Measurements from ENCODE around the gene ACAP2. TPM values are rescaled to one million over a fixed set of nuclear protein-coding genes. Genes with fewer than 3 reads are reported as not detected.
"Not testable (repeated sequence)": the region's sequence is repeated elsewhere in the genome, so short reads cannot be mapped to it uniquely, and the experiment has no call there.

The ACAP2 gene
- 13.2 TPM for total RNA-seq

- peak; percentile 93 for ATAC-seq
- DNase-seq (ENCODE audit: low spot score), result peak; percentile 100
Measured at GRCh38 chr3:195442573-195443390, at the start of gene ACAP2. Gene ACAP2 (minus strand): TSS chr3:195443020. CDS start chr3:195442847, 173 bp downstream.

GRCh38 chr3:195475614-195476013 lies 32.8 kb upstream of the ACAP2 start:
- no peak for ATAC-seq

GRCh38 chr3:195475116-195475515 lies 32.3 kb upstream of the ACAP2 start:
- ATAC-seq; DNase-seq (ENCODE audit: low spot score): not testable (repeated sequence)

More at GRCh38 chr3:195475614-195476013, 32.8 kb upstream of the ACAP2 start:
- no peak for DNase-seq (ENCODE audit: low spot score)

GRCh38 chr3:195468841-195469240 lies 26.0 kb upstream of the ACAP2 start:
- no peak for ATAC-seq

GRCh38 chr3:195468391-195468776 lies 25.6 kb upstream of the ACAP2 start:
- no peak for DNase-seq (ENCODE audit: low spot score)
- no peak for ATAC-seq

More at GRCh38 chr3:195468841-195469240, 26.0 kb upstream of the ACAP2 start:
- no peak for DNase-seq (ENCODE audit: low spot score)

GRCh38 chr3:195467641-195468390 lies 25.0 kb upstream of the ACAP2 start:
- ATAC-seq (no peak), DNase-seq (ENCODE audit: low spot score) (no peak)

- DNase-seq (ENCODE audit: low spot score) (no peak), ATAC-seq (no peak)
Measured at GRCh38 chr3:195466251-195466650, 23.4 kb upstream of the ACAP2 start.

GRCh38 chr3:195462922-195463321 lies 20.1 kb upstream of the ACAP2 start:
- ATAC-seq; DNase-seq (ENCODE audit: low spot score): not testable (repeated sequence)

- no peak for ATAC-seq
- DNase-seq (ENCODE audit: low spot score), result no peak
Measured at GRCh38 chr3:195462308-195462610, 19.4 kb upstream of the ACAP2 start.

- ATAC-seq, result no peak
- DNase-seq (ENCODE audit: low spot score), result no peak
Measured at GRCh38 chr3:195461594-195462307, 18.9 kb upstream of the ACAP2 start.

- DNase-seq (ENCODE audit: low spot score), result no peak
- no peak for ATAC-seq
Measured at GRCh38 chr3:195460091-195460713, 17.4 kb upstream of the ACAP2 start.

GRCh38 chr3:195458316-195458717 lies 15.5 kb upstream of the ACAP2 start:
- ATAC-seq (peak; percentile 57), DNase-seq (ENCODE audit: low spot score) (no peak)

- DNase-seq (ENCODE audit: low spot score) (no peak), ATAC-seq (no peak)
Measured at GRCh38 chr3:195455789-195456188, 13.0 kb upstream of the ACAP2 start.

- ATAC-seq, result no peak
- DNase-seq (ENCODE audit: low spot score), result no peak
Measured at GRCh38 chr3:195453236-195453635, 10.4 kb upstream of the ACAP2 start.

GRCh38 chr3:195451373-195452015 lies 8.7 kb upstream of the ACAP2 start:
- no peak for DNase-seq (ENCODE audit: low spot score)
- no peak for ATAC-seq

GRCh38 chr3:195450731-195451229 lies 8.0 kb upstream of the ACAP2 start:
- no peak for ATAC-seq

GRCh38 chr3:195448205-195448875 lies 5.5 kb upstream of the ACAP2 start:
- no peak for DNase-seq (ENCODE audit: low spot score)
- ATAC-seq, result no peak

More at GRCh38 chr3:195450731-195451229, 8.0 kb upstream of the ACAP2 start:
- no peak for DNase-seq (ENCODE audit: low spot score)

GRCh38 chr3:195447201-195447600 lies 4.4 kb upstream of the ACAP2 start:
- ATAC-seq, result no peak
- DNase-seq (ENCODE audit: low spot score), result no peak

- ATAC-seq (no peak), DNase-seq (ENCODE audit: low spot score) (no peak)
Measured at GRCh38 chr3:195446359-195446758, 3.5 kb upstream of the ACAP2 start.

- ATAC-seq, result no peak
- DNase-seq (ENCODE audit: low spot score), result no peak
Measured at GRCh38 chr3:195445885-195446284, 3.1 kb upstream of the ACAP2 start.
